GM10847 (cell line): ENCODE results near the gene TEX13A.

ENCODE experiments used
- POLR2A ChIP-seq: IDR thresholded peaks from 2 replicates; pipeline ENCODE4 v1.6.1; 2011; ENCODE audit not compliant: insufficient read length; ENCODE audit errors: extremely low read depth

TEX13A gene

DNA sequence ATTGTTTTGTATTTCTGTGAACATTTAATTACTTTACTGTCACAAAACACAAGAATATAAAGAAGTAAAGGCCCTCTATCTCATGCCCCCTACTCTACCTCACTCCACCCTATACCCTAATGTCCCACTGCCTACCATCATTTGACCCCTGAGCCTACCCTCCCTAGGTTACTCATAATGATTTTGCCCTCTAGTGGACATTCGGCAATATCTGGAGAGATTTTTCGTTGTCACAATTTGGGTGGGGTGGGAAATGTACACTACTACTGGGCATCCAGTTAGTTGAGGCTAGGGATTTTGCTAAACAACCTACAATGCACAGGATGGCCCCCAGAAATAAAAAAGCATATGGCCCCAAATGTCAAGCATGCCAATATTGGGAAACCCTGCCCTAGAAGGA, 10.2 kb downstream of the TEX13A start:
- TF ChIP-seq POLR2A = no peak

DNA sequence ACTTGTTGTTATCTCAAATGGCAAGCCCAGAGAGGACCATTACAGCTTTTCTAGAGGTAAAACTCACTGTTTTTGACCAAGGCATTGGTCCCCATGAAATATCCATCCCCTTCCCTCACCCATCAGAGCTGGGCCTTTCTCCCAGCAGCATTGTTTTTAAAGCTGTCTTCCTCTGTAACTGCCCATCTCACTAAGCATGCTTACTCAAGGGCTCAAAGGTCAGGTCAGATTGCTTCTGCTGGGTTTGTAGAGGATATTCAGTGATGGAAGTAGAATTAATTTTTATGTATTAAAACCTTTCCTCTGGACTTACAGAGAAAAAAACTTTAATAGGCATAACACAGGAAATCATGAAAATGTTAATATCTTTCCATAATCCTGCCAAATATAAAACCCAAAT, 11.1 kb downstream of the TEX13A start:
- TF ChIP-seq POLR2A = no peak

DNA sequence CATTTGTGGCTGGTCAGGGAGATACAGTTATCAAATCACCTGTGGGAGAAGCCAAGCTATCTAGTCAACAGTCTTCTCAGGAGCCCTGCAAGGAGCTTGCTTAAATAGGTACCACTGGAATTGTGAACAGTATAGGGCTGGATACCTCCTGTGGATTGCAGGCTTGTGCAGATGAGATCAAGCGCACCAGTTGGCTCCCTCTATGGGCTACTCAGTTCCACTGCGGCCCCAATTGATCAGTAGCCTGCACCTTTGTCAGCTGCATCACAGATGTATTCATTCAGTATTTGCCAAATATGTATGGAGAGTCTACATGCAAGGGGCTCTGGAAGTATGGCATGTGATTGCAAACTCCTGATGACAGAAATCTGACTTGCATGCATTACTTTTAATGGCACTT, 28.6 kb downstream of the TEX13A start:
- no peak for TF ChIP-seq POLR2A

DNA sequence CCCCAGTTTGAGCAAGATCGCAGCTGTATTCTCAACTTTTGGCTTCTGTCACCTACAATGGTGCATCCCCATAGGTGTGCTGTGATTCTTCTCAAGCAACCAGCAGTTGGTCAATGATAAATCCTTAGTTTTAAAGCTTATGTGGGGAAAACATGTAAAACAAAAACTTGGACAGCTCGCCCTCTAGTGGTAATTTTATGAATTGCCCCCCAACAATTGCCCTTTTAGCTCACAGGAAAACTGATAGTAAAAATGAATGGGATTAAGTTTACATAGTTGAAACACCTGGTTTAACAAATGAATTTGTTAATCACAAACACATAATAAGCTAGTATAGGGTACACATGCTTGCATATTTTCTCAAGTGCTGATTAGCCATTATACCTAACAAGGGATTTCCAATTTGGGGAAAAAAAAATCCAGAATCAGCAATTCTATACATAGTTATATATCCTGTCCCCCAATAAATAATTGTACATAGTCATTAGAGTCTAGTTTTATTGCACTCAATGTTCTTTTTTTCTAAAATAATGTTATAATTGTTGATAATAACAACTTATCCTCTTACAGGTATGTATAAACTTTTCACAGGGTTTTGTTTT, 30.1 kb downstream of the TEX13A start:
- TF ChIP-seq POLR2A = no peak

DNA sequence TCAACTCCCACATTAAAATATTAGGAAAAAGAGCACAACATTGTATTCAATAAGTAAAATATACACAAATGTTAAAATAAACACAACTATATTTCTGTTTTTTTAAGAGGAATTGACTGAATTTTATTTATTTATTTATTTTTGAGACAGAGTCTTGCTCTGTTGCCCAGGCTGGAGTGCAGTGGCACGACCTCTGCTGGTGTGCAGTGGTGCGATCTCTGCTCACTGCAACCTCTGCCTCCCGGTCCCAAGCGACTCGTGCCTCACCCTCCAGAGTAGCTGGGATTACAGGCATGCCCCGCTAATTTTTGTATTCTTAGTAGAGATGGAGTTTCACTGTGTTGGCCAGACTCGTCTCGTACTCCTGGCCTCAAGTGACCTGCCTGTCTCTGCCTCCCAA, 31.4 kb downstream of the TEX13A start:
- no peak for TF ChIP-seq POLR2A

DNA sequence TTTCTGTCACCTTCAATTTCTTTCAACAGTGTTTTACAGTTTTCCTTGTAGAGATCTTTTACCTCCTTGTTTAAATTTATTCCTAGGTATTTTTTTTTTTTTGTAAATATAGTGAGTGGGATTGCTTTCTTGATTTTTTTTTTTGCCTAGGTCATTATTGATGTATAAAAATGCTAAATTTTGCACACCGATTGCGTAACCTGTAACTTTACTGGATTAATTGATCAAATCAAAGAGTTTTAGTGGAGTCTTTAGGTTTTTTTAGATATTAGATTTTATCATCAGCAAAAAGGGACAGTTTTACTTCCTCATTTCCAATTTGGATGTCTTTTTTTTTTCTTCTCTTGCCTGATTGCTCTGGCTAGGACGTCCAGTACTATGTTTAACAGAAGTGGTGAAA, 40.9 kb downstream of the TEX13A start:
- TF ChIP-seq POLR2A = no peak

DNA sequence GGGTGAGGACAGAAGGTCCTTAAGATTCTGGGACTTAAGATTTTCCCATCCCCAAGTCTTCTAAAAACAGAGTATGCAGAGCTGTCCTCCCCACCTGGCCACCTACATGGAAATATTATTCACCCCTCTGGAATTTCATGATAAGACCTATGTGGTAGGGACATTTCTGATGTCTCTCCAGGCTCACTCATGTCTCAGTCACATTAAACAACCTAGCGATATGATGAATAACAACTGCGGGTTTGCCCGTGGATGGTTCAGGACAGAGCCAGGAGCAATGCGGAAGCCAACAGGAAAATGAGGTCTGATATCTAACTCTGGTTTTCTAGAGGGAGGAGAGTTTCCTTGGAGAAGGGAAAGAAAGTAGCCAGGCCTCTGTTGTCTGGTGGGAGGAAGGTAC, 47.4 kb downstream of the TEX13A start:
- TF ChIP-seq POLR2A = no peak
